ENCODE data around the gene GCHFR. TPM values are rescaled to one million over a fixed set of nuclear protein-coding genes. Genes with fewer than 3 reads are reported as not detected.

Gene GCHFR
- polyA plus RNA-seq, 1 donor from 2014 or later, result 7.2 TPM

DNA sequence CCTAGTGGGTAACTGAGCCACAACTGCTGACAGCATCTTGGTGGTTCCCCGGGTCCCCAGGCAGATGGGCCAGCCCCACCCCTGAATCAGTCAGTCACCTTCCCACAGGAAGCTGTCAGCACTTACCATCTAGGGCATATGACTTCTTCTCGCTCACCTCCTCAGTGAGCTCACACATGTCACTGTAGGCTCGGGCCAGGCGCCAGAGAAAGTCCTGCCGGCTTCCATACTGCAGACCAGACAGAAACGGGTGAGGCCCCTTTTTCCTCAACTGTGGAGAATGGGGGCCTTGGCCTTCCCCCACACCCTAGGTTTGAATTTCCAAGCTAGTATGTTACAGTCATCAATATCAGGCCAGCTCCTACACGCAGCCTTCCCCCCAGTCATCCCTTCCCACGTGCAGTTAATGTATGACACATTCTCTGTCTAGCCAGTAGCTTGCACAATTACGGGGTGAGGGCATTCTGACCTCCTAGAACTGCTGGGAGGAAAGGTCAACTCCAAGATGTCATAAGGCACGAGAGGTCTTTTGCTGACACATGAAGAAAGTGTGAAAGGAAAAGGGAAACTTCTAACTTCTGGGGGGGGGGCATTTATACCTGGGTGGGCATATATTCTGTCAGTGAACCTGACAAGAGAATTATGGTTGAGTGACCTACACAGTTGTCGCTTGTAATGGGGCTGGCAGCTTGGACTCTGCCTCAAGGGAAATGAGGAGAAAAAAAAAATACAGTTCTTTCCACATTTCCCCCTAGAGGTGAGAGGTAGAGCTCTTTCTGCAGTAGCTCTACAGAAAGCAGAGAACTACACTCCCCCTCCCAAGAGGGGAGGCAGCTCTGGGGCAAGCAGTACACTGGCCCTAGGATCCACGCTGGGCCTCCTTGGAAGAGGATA lies 19.7 kb upstream of the GCHFR start:
- Histone ChIP-seq H3K9ac (ENCODE audit: low read length) (no peak overlapping the region), H3K27me3 (ENCODE audit: insufficient read depth, low read depth, low read length) (no peaks in the 10 kb centered on the region), H3K36me3 (ENCODE audit: insufficient read depth, low read length) (no peaks in the 10 kb centered on the region), H3K79me2 (replicated peaks; ENCODE audit: insufficient read depth, low read length) (no peaks in the 10 kb centered on the region), H2AFZ (ENCODE audit: low read depth, low read length) (no peak overlapping the region), H3K9me3 (ENCODE audit: low read length) (no peaks in the 10 kb centered on the region), H3F3A (ENCODE audit: insufficient read depth, low read length, poor library complexity, severe bottlenecking) (no peaks in the 10 kb centered on the region), H4K20me1 (ENCODE audit: insufficient read depth) (no peaks in the 10 kb centered on the region), H3K9me2 (ENCODE audit: insufficient read depth, low read length) (no peaks in the 10 kb centered on the region), H3K27ac (ENCODE audit: low read length) (no peak overlapping the region), H3K4me3 (ENCODE audit: low read length) (no peak overlapping the region), H3K4me2 (ENCODE audit: low read length) (no peak overlapping the region)
- TF ChIP-seq, protein P1, sequence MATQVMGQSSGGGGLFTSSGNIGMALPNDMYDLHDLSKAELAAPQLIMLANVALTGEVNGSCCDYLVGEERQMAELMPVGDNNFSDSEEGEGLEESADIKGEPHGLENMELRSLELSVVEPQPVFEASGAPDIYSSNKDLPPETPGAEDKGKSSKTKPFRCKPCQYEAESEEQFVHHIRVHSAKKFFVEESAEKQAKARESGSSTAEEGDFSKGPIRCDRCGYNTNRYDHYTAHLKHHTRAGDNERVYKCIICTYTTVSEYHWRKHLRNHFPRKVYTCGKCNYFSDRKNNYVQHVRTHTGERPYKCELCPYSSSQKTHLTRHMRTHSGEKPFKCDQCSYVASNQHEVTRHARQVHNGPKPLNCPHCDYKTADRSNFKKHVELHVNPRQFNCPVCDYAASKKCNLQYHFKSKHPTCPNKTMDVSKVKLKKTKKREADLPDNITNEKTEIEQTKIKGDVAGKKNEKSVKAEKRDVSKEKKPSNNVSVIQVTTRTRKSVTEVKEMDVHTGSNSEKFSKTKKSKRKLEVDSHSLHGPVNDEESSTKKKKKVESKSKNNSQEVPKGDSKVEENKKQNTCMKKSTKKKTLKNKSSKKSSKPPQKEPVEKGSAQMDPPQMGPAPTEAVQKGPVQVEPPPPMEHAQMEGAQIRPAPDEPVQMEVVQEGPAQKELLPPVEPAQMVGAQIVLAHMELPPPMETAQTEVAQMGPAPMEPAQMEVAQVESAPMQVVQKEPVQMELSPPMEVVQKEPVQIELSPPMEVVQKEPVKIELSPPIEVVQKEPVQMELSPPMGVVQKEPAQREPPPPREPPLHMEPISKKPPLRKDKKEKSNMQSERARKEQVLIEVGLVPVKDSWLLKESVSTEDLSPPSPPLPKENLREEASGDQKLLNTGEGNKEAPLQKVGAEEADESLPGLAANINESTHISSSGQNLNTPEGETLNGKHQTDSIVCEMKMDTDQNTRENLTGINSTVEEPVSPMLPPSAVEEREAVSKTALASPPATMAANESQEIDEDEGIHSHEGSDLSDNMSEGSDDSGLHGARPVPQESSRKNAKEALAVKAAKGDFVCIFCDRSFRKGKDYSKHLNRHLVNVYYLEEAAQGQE (IDR thresholded peaks at IDR 0.05; ENCODE audit: borderline replicate concordance), result no peak
- no peak for TF ChIP-seq RAD21 (conservative IDR thresholded peaks at IDR 0.05)
- no peak for TF ChIP-seq POLR2AphosphoS5 (IDR thresholded peaks at IDR 0.05)
- no peak for TF ChIP-seq SMC3 (conservative IDR thresholded peaks at IDR 0.05; ENCODE audit: poor library complexity)
- TF ChIP-seq, protein P2, sequence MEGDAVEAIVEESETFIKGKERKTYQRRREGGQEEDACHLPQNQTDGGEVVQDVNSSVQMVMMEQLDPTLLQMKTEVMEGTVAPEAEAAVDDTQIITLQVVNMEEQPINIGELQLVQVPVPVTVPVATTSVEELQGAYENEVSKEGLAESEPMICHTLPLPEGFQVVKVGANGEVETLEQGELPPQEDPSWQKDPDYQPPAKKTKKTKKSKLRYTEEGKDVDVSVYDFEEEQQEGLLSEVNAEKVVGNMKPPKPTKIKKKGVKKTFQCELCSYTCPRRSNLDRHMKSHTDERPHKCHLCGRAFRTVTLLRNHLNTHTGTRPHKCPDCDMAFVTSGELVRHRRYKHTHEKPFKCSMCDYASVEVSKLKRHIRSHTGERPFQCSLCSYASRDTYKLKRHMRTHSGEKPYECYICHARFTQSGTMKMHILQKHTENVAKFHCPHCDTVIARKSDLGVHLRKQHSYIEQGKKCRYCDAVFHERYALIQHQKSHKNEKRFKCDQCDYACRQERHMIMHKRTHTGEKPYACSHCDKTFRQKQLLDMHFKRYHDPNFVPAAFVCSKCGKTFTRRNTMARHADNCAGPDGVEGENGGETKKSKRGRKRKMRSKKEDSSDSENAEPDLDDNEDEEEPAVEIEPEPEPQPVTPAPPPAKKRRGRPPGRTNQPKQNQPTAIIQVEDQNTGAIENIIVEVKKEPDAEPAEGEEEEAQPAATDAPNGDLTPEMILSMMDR (IDR thresholded peaks at IDR 0.05; ENCODE audit: poor library complexity, severe bottlenecking), result no peak
- no peak for TF ChIP-seq TAF1 (IDR thresholded peaks at IDR 0.05; ENCODE audit: low read depth)
- TF ChIP-seq EP300 (conservative IDR thresholded peaks at IDR 0.05; ENCODE audit: poor library complexity, severe bottlenecking), result no peak
- TF ChIP-seq MXI1 (conservative IDR thresholded peaks at IDR 0.05; ENCODE audit: poor library complexity, severe bottlenecking), result no peak
- TF ChIP-seq EZH2 (IDR thresholded peaks at IDR 0.05; ENCODE audit: borderline replicate concordance, insufficient read depth, low read length, poor library complexity, severe bottlenecking), result no peak

GRCh38 chr15:40744815-40745152 lies 19.1 kb upstream of the GCHFR start:
- Histone ChIP-seq H3K4me3 (ENCODE audit: low read length) (no peak overlapping the region), H3K9me2 (ENCODE audit: insufficient read depth, low read length) (no peaks in the 10 kb centered on the region), H3K27me3 (ENCODE audit: insufficient read depth, low read depth, low read length) (no peaks in the 10 kb centered on the region), H3K27ac (ENCODE audit: low read length) (no peak overlapping the region), H3K36me3 (ENCODE audit: insufficient read depth, low read length) (no peaks in the 10 kb centered on the region), H4K20me1 (ENCODE audit: insufficient read depth) (no peaks in the 10 kb centered on the region), H3K9ac (ENCODE audit: low read length) (no peak overlapping the region), H2AFZ (ENCODE audit: low read depth, low read length) (no peak overlapping the region), H3K4me2 (ENCODE audit: low read length) (no peak overlapping the region), H3F3A (ENCODE audit: insufficient read depth, low read length, poor library complexity, severe bottlenecking) (no peaks in the 10 kb centered on the region), H3K9me3 (ENCODE audit: low read length) (no peaks in the 10 kb centered on the region), H3K79me2 (replicated peaks; ENCODE audit: insufficient read depth, low read length) (no peaks in the 10 kb centered on the region)
- no peak for TF ChIP-seq EP300 (conservative IDR thresholded peaks at IDR 0.05; ENCODE audit: poor library complexity, severe bottlenecking)
- no peak for TF ChIP-seq SMC3 (conservative IDR thresholded peaks at IDR 0.05; ENCODE audit: poor library complexity)
- no peak for TF ChIP-seq EZH2 (IDR thresholded peaks at IDR 0.05; ENCODE audit: borderline replicate concordance, insufficient read depth, low read length, poor library complexity, severe bottlenecking)
- no peak for TF ChIP-seq TAF1 (IDR thresholded peaks at IDR 0.05; ENCODE audit: low read depth)
- no peak for TF ChIP-seq RAD21 (conservative IDR thresholded peaks at IDR 0.05)
- TF ChIP-seq, protein P2 (IDR thresholded peaks at IDR 0.05; ENCODE audit: poor library complexity, severe bottlenecking), result no peak
- TF ChIP-seq, protein P1 (IDR thresholded peaks at IDR 0.05; ENCODE audit: borderline replicate concordance), result no peak
- TF ChIP-seq MXI1 (conservative IDR thresholded peaks at IDR 0.05; ENCODE audit: poor library complexity, severe bottlenecking), result no peak
- TF ChIP-seq POLR2AphosphoS5 (IDR thresholded peaks at IDR 0.05), result no peak

Data from neural cell (in vitro differentiated cells).